ENCODE measurements around the gene TSHZ1.

DNA sequence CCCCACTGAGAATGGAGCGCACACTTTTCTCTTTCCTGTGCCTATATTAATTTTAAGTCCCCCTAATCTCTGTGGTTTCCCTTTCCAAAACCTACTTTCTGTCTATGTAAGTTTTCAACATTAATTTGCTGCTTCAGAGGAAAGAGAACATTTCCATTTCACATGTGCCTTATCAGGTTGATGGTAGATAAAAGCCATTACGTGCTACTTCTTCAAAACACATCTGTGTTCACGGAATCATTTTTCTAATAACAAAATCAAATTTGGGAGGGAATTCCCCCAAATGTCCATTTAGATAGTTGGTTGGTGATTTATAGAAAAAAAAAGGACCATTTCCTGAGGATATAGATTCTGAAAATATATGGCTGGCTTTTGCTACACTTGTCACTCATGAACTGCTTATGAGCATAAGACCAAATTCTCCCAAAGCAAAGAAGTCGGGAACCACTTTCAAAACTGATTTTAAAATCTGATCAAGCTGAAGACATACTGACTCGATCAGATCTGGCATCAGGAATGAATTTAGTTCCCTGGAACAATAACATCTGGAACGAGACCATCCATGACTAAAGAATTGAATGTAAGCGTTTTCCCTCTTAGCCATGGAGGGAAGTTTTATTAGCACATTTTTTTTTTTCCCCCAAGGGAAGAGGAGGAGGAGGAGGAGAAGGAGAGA is 9.9 kb upstream of the TSHZ1 start:
- TF ChIP-seq ELF4 (IDR thresholded peaks at IDR 0.05) (no peak), ZNF384 (IDR thresholded peaks at IDR 0.05) (no peak), LEF1 (IDR thresholded peaks at IDR 0.05; ENCODE audit: borderline replicate concordance) (no peak), SP1 (IDR thresholded peaks at IDR 0.05) (no peak), CTBP1 (IDR thresholded peaks at IDR 0.05; ENCODE audit: borderline replicate concordance) (no peak), FOXK2 (IDR thresholded peaks at IDR 0.05) (no peak), HDGF (IDR thresholded peaks at IDR 0.05; ENCODE audit: borderline replicate concordance) (no peak)

All from HEK293T (cell line).